ENCODE results near the gene MAN2A1. TPM values are rescaled to one million over a fixed set of nuclear protein-coding genes. Genes with fewer than 3 reads are reported as not detected.

The MAN2A1 gene
- total and polyA plus RNA-seq, 2 experiments from 2014 or later, result 32.5 to 129 TPM

DNA sequence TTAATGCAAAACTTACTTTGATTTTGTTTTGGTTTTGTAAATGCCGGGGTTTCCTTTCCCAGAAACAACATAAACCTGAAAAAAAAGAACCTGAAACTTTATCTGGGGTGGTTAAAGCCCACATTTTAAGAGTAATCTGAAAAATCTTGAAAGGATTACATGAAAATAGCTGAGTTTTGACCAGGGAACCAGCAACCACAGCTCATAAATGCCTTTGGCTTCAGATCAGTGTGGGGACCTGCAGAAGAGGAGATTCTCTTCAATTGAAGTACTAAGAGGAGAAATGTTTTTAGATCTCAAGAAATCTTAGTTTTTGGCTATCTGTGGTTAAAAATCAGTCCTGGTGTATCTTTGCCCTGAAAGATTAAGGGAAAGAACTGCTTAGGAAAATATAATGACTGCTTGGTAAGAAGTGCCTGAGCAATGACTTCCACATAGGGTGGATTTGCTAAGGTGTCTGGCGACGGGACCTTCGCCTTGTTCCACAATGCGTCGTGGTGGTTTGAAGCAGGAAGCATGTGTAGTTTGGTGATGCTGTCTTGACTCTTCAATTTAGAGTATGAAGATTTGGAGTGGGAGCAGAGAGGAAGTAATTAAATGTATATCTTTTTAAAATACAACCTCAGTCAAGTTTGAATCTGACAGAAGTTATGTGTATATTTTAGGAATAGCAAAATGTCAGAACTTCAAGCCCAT, 186.5 kb downstream of the MAN2A1 start (continued):
- TF ChIP-seq, protein P1, sequence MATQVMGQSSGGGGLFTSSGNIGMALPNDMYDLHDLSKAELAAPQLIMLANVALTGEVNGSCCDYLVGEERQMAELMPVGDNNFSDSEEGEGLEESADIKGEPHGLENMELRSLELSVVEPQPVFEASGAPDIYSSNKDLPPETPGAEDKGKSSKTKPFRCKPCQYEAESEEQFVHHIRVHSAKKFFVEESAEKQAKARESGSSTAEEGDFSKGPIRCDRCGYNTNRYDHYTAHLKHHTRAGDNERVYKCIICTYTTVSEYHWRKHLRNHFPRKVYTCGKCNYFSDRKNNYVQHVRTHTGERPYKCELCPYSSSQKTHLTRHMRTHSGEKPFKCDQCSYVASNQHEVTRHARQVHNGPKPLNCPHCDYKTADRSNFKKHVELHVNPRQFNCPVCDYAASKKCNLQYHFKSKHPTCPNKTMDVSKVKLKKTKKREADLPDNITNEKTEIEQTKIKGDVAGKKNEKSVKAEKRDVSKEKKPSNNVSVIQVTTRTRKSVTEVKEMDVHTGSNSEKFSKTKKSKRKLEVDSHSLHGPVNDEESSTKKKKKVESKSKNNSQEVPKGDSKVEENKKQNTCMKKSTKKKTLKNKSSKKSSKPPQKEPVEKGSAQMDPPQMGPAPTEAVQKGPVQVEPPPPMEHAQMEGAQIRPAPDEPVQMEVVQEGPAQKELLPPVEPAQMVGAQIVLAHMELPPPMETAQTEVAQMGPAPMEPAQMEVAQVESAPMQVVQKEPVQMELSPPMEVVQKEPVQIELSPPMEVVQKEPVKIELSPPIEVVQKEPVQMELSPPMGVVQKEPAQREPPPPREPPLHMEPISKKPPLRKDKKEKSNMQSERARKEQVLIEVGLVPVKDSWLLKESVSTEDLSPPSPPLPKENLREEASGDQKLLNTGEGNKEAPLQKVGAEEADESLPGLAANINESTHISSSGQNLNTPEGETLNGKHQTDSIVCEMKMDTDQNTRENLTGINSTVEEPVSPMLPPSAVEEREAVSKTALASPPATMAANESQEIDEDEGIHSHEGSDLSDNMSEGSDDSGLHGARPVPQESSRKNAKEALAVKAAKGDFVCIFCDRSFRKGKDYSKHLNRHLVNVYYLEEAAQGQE (IDR thresholded peaks at IDR 0.05; ENCODE audit: unreplicated experiment), result no peak
- TF ChIP-seq EZH2 (IDR thresholded peaks at IDR 0.05; ENCODE audit: low read depth, unreplicated experiment), result no peak
- no peak for TF ChIP-seq NANOG (IDR thresholded peaks at IDR 0.05; ENCODE audit: borderline replicate concordance)

DNA sequence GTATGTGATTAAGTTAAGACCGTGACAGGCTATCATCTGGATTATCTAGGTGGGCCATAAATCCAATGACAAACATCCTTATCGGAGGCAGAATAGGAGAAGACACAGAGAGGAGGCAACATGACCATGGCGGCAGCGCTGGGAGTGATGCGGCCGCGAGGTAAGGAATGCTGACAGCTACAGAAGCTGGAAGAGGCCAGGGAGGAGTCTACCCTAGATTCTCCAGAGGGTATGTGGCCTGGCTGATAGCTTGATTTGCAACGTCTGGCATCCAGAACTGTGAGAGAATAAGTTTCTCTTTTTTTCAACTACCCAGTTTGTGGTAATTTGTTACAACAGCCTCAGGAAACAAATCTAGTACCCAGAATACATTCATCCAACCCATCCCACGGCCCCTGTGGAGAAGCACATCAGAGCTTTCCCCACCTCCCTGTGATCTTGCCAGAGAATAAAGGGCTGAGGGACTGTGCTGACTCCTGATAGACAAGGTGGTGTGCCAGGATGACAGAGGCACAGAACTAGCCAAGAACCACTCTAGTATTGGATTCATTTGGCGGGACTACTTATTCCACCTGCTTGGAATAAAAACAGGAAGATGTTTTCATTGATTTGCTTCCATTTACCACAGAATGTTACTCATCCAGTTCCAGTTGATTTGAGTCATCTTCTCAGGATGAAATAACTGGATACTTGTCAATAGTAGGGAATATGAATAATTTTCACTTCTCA, 187.4 kb downstream of the MAN2A1 start:
- peak; percentile 42; the same call in 2 of the 3 replicates for ATAC-seq
- H3K27ac Mint-ChIP-seq, result no peak overlapping the region
- no peak overlapping the region for H3K27ac ChIP-seq (ENCODE audit: low read depth)
- TF ChIP-seq CREB1 (CRISPR knock-in tag; IDR thresholded peaks at IDR 0.05; ENCODE audit: low read depth) (no peak), STAT1 (IDR thresholded peaks at IDR 0.05; ENCODE audit: unreplicated experiment) (no peak), EZH2phosphoT487 (IDR thresholded peaks at IDR 0.05; ENCODE audit: unreplicated experiment) (no peak), POLR2AphosphoS5 (IDR thresholded peaks at IDR 0.05; ENCODE audit: low read depth) (no peak), NANOG (IDR thresholded peaks at IDR 0.05; ENCODE audit: borderline replicate concordance) (no peak), EZH2 (IDR thresholded peaks at IDR 0.05; ENCODE audit: low read depth, unreplicated experiment) (no peak)
- TF ChIP-seq, protein P2, sequence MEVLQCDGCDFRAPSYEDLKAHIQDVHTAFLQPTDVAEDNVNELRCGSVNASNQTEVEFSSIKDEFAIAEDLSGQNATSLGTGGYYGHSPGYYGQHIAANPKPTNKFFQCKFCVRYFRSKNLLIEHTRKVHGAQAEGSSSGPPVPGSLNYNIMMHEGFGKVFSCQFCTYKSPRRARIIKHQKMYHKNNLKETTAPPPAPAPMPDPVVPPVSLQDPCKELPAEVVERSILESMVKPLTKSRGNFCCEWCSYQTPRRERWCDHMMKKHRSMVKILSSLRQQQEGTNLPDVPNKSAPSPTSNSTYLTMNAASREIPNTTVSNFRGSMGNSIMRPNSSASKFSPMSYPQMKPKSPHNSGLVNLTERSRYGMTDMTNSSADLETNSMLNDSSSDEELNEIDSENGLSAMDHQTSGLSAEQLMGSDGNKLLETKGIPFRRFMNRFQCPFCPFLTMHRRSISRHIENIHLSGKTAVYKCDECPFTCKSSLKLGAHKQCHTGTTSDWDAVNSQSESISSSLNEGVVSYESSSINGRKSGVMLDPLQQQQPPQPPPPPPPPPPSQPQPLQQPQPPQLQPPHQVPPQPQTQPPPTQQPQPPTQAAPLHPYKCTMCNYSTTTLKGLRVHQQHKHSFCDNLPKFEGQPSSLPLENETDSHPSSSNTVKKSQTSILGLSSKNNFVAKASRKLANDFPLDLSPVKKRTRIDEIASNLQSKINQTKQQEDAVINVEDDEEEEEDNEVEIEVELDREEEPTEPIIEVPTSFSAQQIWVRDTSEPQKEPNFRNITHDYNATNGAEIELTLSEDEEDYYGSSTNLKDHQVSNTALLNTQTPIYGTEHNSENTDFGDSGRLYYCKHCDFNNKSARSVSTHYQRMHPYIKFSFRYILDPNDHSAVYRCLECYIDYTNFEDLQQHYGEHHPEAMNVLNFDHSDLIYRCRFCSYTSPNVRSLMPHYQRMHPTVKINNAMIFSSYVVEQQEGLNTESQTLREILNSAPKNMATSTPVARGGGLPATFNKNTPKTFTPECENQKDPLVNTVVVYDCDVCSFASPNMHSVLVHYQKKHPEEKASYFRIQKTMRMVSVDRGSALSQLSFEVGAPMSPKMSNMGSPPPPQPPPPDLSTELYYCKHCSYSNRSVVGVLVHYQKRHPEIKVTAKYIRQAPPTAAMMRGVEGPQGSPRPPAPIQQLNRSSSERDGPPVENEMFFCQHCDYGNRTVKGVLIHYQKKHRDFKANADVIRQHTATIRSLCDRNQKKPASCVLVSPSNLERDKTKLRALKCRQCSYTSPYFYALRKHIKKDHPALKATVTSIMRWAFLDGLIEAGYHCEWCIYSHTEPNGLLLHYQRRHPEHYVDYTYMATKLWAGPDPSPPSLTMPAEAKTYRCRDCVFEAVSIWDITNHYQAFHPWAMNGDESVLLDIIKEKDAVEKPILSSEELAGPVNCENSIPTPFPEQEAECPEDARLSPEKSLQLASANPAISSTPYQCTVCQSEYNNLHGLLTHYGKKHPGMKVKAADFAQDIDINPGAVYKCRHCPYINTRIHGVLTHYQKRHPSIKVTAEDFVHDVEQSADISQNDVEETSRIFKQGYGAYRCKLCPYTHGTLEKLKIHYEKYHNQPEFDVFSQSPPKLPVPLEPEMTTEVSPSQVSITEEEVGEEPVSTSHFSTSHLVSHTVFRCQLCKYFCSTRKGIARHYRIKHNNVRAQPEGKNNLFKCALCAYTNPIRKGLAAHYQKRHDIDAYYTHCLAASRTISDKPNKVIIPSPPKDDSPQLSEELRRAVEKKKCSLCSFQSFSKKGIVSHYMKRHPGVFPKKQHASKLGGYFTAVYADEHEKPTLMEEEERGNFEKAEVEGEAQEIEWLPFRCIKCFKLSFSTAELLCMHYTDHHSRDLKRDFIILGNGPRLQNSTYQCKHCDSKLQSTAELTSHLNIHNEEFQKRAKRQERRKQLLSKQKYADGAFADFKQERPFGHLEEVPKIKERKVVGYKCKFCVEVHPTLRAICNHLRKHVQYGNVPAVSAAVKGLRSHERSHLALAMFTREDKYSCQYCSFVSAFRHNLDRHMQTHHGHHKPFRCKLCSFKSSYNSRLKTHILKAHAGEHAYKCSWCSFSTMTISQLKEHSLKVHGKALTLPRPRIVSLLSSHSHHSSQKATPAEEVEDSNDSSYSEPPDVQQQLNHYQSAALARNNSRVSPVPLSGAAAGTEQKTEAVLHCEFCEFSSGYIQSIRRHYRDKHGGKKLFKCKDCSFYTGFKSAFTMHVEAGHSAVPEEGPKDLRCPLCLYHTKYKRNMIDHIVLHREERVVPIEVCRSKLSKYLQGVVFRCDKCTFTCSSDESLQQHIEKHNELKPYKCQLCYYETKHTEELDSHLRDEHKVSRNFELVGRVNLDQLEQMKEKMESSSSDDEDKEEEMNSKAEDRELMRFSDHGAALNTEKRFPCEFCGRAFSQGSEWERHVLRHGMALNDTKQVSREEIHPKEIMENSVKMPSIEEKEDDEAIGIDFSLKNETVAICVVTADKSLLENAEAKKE (CRISPR knock-in tag; IDR thresholded peaks at IDR 0.05), result no peak
- TF ChIP-seq, protein P3, sequence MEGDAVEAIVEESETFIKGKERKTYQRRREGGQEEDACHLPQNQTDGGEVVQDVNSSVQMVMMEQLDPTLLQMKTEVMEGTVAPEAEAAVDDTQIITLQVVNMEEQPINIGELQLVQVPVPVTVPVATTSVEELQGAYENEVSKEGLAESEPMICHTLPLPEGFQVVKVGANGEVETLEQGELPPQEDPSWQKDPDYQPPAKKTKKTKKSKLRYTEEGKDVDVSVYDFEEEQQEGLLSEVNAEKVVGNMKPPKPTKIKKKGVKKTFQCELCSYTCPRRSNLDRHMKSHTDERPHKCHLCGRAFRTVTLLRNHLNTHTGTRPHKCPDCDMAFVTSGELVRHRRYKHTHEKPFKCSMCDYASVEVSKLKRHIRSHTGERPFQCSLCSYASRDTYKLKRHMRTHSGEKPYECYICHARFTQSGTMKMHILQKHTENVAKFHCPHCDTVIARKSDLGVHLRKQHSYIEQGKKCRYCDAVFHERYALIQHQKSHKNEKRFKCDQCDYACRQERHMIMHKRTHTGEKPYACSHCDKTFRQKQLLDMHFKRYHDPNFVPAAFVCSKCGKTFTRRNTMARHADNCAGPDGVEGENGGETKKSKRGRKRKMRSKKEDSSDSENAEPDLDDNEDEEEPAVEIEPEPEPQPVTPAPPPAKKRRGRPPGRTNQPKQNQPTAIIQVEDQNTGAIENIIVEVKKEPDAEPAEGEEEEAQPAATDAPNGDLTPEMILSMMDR (conservative IDR thresholded peaks at IDR 0.05; ENCODE audit: low read depth in 2 of 2), result no peak
- TF ChIP-seq, protein P4, sequence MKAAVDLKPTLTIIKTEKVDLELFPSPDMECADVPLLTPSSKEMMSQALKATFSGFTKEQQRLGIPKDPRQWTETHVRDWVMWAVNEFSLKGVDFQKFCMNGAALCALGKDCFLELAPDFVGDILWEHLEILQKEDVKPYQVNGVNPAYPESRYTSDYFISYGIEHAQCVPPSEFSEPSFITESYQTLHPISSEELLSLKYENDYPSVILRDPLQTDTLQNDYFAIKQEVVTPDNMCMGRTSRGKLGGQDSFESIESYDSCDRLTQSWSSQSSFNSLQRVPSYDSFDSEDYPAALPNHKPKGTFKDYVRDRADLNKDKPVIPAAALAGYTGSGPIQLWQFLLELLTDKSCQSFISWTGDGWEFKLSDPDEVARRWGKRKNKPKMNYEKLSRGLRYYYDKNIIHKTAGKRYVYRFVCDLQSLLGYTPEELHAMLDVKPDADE (IDR thresholded peaks at IDR 0.05), result no peak

More for the DNA sequence above, 187.4 kb downstream of the MAN2A1 start:
- Histone ChIP-seq H3K27me3 (ENCODE audit: insufficient read depth) (no peaks in the 10 kb centered on the region), H3K4me2 (no peak overlapping the region), H3K36me3 (ENCODE audit: insufficient read depth) (no peaks in the 10 kb centered on the region), H3K4me1 (ENCODE audit: insufficient read depth) (no peaks in the 10 kb centered on the region), H3K79me2 (replicated peaks; ENCODE audit: insufficient read depth) (no peaks in the 10 kb centered on the region), H2AFZ (no peak overlapping the region), H3F3A (replicated peaks; ENCODE audit: low read depth) (no peaks in the 10 kb centered on the region), H3K9me2 (ENCODE audit: insufficient read depth) (no peaks in the 10 kb centered on the region), H4K20me1 (replicated peaks; ENCODE audit: insufficient read depth) (no peaks in the 10 kb centered on the region), H3K4me3 (no peak overlapping the region)
- H3K4me3 Mint-ChIP-seq, result no peak overlapping the region
- no peaks in the 10 kb centered on the region; the same call in 2 of the 3 replicates for H3K4me1 Mint-ChIP-seq
- no peaks in the 10 kb centered on the region for H3K36me3 Mint-ChIP-seq (ENCODE audit: low read depth)
- no peaks in the 10 kb centered on the region for H3K9me3 Mint-ChIP-seq
- H3K27me3 Mint-ChIP-seq (ENCODE audit: insufficient read depth, low read depth, poor library complexity), result no peaks in the 10 kb centered on the region
- DNase-seq (ENCODE audit: low spot score), result no peak
